MM.1S (cell line): ENCODE results near the gene CPNE1.

Source experiments
- CTCF ChIP-seq: fragments of 300-600 bp; sonication (generic); IDR thresholded peaks from 2 replicates; pipeline ENCODE4 v1.5.1; 2016; ENCODE audit warnings: antibody characterized with exemption, low read length, mixed read lengths
- EZH2 ChIP-seq: fragments of 300-600 bp; sonication (generic); optimal IDR thresholded peaks from 2 replicates; pipeline ENCODE3; 2017; ENCODE audit warnings: low read depth, mild to moderate bottlenecking, antibody characterized with exemption, low read length, mixed read lengths
- EZH2phosphoT487 ChIP-seq: fragments of 300-600 bp; sonication (generic); IDR thresholded peaks from 2 replicates; pipeline ENCODE4 v1.6.1; 2018; ENCODE audit warnings: antibody characterized with exemption, low read length

GRCh38 chr20:35664466-35665206, at the start of gene CPNE1, which contains the start of gene RBM12:
- TF ChIP-seq CTCF (no peak), EZH2 (no peak), EZH2phosphoT487 (no peak)
